CD4-positive, alpha-beta T cell treated with Interleukin-12 subunit alpha and Interleukin-12 subunit beta, for 1 hour (primary cell): Measurements from ENCODE around the gene VOPP1.

Experiments used
- DNase-seq: peaks from one replicate; pipeline ENCODE4 v3.0.0-alpha.2; 2020

VOPP1 gene

DNA sequence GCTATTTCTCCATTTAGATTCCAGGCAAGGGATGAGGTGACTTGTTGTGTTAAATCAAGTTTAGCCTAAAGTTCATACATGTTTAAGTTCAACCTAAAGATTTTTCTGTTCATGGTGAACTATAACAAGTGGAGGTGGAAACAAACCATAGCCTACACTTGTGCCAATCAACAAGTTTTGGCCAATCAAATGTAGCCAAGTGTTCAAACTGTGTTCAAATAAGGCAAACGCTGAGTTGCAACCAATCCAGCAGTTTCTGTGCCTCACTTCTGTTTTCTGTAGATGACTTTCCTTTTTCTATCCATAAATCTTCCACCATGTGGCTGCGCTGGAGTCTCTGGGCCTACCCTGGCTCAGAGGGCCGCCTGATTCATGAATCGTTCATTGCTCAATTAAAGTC is 4.5 kb upstream of the VOPP1 start:
- no peak for DNase-seq

DNA sequence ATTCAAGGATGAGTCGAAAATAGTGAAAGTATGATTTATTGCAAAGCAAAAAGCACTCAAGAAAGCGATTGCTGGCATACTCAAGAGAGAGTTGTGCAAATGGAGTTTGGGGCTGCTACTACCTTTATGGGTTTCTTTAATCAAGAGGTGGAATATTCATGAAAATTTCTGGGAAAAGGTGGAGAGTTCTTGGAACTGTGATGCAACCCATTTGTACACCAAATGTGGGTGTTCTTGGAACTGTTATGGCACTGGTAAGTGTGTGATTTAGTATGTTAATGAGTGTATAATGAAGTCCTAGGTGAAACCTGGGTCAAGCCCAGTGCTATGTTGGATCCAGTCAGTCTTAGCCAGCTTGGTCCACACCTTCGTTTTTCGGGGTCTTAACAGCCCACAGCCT is 3.4 kb upstream of the VOPP1 start:
- DNase-seq, result no peak

DNA sequence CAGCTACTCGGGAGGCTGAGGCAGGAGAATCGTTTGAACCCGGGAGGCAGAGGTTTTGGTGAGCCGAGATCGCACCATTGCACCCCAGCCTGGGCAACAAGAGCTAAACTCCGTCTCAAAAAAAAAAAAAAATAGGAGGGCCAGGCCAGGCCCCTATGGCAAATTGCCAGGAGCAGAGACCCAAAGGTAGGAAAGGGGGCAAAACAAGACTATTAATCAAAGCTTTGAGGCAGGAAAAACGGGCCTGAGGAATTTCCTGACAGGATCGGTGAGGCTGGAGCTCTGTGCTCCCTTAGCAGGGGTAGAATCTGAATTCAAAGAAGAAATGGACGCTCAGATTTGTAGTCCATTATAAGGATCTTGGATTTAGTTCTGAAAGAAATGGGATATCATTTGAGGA is 2.8 kb upstream of the VOPP1 start:
- no peak for DNase-seq

DNA sequence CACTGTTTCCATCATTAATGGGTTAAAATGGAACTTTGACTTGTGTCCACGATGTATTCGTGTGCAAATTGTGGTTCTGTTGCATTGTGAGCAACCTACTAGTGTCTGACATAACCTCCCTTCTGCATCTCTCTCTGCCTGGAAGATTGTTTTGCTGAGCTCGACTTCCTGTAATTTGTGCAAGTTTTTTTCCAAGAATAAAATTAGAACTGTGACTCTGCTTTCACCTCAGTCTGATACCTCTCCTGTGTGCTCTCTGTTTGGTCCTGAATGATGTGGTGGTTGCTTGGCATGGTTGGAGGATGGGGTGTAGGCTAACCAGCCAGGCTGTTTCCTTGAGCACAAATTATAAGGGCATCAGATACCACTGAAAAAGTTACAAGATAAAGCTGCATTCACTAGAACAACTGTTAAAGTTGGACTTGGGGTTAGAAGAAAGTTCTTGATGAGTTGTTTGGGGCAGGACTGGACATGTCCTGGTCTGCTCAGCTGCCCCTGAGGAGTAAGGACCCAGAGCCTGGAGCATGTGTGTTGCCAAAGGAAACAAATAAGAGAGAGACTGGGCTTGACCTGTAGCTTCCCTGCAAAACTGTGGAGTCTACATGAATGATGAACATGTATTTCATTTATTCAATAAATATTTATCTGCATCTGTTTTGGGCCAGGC is 1.9 kb upstream of the VOPP1 start:
- peak; percentile 54 for DNase-seq

GRCh38 chr7:55573234-55573900 is 1.1 kb upstream of the VOPP1 start:
- DNase-seq, result no peak

- DNase-seq, result peak; percentile 72
These were observed 558 bp downstream of the VOPP1 start for GRCh38 chr7:55571511-55572377.

GRCh38 chr7:55570939-55571338 is 1.4 kb downstream of the VOPP1 start:
- DNase-seq, result no peak

DNA sequence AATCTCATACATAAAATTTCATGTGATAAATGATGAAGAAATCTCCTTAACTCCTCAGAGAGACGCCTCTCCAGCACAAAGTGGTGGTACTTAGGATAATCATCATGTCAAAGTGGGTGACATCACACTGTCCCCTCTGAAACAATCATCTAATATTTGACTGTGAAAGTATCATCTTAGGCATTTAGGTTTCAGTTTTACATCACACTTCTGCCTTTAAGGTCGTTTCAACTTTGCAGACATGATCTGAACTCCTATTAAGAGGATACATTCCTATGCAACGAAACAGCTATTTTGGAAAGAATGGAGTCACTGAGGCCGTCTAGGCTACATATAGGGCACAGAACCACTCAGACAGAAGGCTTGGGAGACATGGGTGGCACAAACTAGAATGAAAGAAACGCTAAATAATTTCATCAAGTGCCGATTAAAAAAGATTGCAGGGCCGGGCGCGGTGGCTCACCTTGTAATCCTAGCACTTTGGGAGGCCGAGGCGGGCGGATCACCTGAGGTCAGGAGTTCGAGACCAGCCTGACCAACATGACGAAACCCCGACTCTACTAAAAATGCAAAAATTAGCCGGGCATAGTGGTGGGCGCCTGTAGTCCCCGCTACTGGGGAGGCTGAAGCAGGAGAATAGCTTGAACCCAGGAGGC is 2.0 kb downstream of the VOPP1 start:
- DNase-seq, result peak; percentile 40

- DNase-seq, result peak; percentile 57
These were observed 2.5 kb downstream of the VOPP1 start for GRCh38 chr7:55569797-55570196.

GRCh38 chr7:55569269-55569663 is 3.0 kb downstream of the VOPP1 start:
- no peak for DNase-seq

GRCh38 chr7:55568613-55569268 is 3.6 kb downstream of the VOPP1 start:
- no peak for DNase-seq

- no peak for DNase-seq
These were observed 4.7 kb downstream of the VOPP1 start for GRCh38 chr7:55567571-55567970.

GRCh38 chr7:55565681-55566080 is 6.6 kb downstream of the VOPP1 start:
- no peak for DNase-seq

DNA sequence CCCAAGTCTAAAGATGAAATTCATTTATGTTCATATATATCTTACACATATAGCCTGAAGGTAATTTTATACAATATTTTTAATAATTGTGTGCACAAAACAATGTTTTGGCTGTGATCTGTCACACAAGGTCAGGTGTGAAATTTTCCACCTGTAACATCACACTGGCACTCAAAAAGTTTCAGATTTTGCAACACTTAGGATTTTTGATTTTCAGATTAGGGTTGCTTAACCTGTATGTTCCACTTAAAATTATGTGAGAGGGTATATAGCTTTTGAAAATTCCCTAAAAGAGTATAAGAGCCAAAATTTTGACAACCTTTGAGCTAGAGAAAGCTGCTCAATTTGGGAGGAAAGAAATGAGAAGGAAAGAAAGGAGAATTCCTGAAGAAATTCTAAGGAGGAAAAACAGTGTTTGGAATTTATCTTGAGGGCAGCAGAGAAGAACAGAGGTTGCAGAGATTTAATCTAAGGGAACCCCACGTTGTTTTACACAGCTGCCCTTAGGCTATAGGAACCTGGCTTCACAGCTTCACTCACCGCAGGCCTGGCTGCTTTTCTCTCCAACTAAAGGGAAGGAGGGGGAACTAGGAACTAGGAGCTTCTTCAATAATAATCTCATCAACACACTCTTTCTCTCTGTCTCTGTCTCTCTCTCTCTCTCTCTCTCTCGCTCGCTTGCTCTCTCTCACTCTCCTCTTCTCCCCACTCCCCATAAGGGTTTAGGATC is 8.5 kb downstream of the VOPP1 start:
- DNase-seq, result no peak

DNA sequence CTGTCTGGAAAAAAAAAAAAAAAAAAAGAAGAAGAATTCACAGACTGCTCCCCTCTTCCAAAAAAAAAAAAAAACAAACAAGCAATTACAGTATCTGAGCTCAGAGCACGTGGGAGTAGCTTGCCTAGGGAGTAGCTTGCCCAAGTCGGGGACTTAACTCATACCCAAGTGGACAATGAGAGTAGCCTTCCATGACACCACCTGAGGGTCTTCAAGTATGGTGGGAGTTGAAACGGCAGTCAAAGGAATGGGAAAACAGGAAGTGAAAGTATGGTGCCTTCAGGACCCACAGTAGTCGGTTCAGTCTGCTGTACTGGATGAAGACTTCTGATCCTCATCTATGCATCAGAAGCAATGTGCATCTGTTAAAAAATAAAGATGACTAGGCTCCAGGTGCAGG is 10.6 kb downstream of the VOPP1 start:
- DNase-seq, result no peak

DNA sequence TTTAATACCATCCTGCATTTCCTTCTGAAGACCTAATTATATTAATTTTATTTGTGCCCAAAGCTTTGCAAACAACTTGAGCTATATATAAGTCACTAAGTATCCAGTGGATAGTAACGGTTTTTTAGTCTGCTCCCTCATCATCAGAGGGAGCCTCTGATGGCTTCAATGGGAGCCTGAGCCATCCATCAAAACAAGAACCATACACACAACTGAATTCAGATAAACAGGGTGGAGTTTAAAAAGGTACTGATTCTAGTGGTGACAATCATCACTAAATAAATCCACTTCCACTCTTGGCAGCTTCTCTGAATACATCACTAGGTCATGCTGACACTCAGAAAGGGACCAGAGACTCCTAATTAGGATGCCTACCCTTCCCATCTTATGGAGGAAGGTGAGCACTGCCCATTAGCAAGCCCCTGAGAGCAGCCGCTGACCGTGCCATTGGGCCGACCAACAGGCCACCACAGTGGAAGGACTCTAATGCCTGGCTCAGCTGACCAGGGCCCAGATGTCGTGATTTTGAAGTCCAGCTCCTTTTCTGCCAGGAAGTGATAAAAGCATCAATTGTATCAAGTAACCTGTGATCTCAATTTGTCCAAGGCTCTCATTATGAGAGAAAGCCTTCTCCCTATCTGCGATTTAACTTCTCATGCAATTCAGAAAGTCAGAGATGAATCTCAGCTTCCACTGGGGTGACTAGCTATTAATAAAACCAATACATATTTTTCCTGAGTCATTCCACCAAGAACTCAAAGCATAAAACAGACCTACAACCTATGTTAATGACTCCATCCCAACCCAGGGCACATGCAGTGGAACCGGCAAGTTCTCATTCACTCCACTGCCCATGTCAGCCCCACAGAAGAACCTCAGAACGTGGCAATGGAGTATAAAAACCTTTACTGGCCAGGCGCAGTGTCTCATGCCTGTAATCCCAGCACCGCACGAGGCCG is 13.1 kb downstream of the VOPP1 start:
- no peak for DNase-seq

DNA sequence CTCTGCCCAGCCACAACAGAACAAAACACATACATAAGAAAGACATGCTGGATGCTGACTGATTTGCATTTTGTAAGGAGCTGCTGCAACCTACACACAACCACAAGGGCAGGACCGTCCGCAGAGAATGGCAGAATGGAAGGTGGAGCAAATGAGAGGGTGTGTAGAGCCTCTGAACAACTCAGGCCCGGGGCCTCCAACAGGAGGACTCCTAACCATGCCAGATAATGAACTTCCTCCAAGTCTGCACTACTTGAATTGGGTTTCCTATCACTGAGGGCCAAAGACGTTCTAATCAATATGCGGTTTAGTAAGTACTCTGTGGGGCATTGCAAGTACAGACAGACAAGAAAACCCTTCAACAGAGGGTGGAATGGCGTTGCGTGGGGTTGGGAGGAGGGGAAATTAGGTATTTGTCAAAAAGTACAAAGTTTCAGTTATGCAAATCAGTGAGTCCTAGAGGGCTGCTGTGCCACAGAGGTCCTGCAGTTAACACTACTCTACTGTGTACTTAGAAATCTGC is 14.6 kb downstream of the VOPP1 start:
- no peak for DNase-seq

DNA sequence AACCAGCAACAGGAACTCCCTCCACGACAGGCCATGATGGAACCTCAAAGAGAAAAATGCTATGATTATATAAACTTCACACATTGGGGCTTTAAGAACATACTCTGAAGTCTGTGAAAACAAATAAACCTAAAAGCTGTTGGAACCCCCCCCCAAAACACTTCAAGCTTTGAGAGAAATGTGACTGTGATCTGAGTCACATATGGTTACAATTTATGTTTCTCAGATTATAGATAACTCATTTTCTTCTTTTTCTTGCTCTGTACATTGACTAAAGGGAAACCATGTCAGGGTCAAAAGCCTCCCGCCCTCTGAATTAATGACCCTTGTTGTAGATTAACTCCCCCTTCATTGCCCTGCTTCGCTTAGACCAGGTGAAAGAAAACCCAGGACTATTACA is 15.8 kb downstream of the VOPP1 start:
- no peak for DNase-seq

DNA sequence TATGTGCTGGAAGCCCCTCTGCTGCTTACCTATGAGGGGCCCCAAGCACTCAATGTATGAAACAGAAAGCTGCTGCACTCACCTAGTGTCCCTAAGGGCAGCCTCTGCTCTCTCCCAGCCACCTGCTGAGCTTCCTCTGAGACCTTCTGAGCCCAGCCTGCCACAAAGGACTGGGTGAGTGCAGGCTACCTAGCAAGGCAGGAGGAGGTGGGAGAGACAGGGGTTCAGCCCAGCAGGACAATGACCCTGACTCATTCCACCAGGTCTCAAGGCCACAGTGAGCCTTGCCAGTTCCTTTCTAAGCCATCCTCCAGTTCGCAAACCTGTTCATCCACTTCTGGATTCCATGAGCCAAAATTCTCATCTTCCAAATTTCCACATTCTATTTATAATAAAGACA is 16.3 kb downstream of the VOPP1 start:
- DNase-seq, result no peak

DNA sequence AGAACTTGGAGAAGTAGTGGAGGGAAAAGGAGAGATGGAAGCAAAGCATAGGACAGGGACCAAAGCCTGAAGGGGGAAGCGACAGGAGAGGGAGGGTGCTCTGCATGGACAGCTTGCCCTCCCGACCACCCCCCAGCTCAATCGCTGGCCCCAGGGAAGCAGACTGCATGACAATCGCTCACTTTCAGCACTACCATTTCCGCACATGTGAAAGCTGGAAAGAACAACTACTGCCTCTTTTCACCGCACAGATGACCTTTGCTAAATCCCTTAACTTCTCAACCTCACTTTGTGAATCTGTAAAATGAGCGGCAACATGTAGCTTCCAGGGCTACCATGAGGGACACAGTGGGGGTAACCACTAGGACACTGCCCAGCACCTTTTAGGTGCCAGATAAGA is 17.1 kb downstream of the VOPP1 start:
- no peak for DNase-seq

GRCh38 chr7:55554038-55554437 is 18.3 kb downstream of the VOPP1 start:
- no peak for DNase-seq
